Dendritic cell treated with granulocyte-macrophage colony-stimulating factor and Interleukin-4, amounts not matched to agents 40 ng/mL and 50 ng/mL, for 4 days (primary cell): ENCODE measurements around the gene ABCG4.
A peak's percentile ranks its signal among the peaks of the same experiment; 100 is the strongest.
"Not testable (repeated sequence)": the region's sequence is repeated elsewhere in the genome, so short reads cannot be mapped to it uniquely, and the experiment has no call there.

Source experiments
- H3K27ac Mint-ChIP-seq: one replicate; pipeline ENCODE4 v1.8.0; 2022; ENCODE audit warnings: mild to moderate bottlenecking, mixed read lengths
- H3K27me3 Mint-ChIP-seq: one replicate; pipeline ENCODE4 v1.8.0; 2022; ENCODE audit warnings: mild to moderate bottlenecking, mixed read lengths
- H3K36me3 Mint-ChIP-seq: one replicate; pipeline ENCODE4 v1.8.0; 2022; ENCODE audit warnings: low read depth, mixed read lengths
- H3K4me1 Mint-ChIP-seq: one replicate; pipeline ENCODE4 v1.8.0; 2022; ENCODE audit warnings: low read depth, mixed read lengths
- H3K4me3 Mint-ChIP-seq: one replicate; pipeline ENCODE4 v1.8.0; 2022; ENCODE audit warnings: mild to moderate bottlenecking, moderate library complexity, mixed read lengths
- H3K9me3 Mint-ChIP-seq: one replicate; pipeline ENCODE4 v1.8.0; 2022; ENCODE audit warnings: mixed read lengths
- intact Hi-C: fragments of 100-400 bp; cut with micrococcal nuclease; formaldehyde crosslinking; loops from one replicate; pipeline ENCODE4 v1.15.0; 2022

ABCG4 gene

GRCh38 chr11:119149018-119149785 lies at the start of gene ABCG4:
TSS of gene ABCG4 (plus strand) at chr11:119149052. CDS start at chr11:119149966, 914 bp downstream.
- Mint-ChIP-seq H3K27me3 (peaks cover 75% of the 10 kb centered on the region), H3K9me3 (no peaks in the 10 kb centered on the region), H3K36me3 (no peaks in the 10 kb centered on the region), H3K4me1 (peaks cover 42% of the 10 kb centered on the region), H3K4me3 (peak within 1 kb of the TSS; percentile 72), H3K27ac (no peak within 1 kb of the TSS)
- intact Hi-C loops, result loop anchor here (5.0 kb wide), 1 partner anchor 48 kb away; no protein-coding TSS in a partner anchor

GRCh38 chr11:119099711-119100110 lies 49.1 kb upstream of the ABCG4 start:
- H3K36me3 Mint-ChIP-seq, result peaks cover 52% of the 10 kb centered on the region
- H3K9me3 Mint-ChIP-seq, result no peaks in the 10 kb centered on the region
- intact Hi-C loops, result no loop called here
- H3K4me1 Mint-ChIP-seq, result peaks cover 54% of the 10 kb centered on the region
- H3K27me3 Mint-ChIP-seq, result no peaks in the 10 kb centered on the region
- peak overlapping the region; percentile 37 for H3K27ac Mint-ChIP-seq
- H3K4me3 Mint-ChIP-seq, result no peak overlapping the region

GRCh38 chr11:119100246-119100970 lies 48.4 kb upstream of the ABCG4 start:
- Mint-ChIP-seq H3K4me1 (peaks cover 61% of the 10 kb centered on the region), H3K36me3 (peaks cover 45% of the 10 kb centered on the region), H3K27me3 (no peaks in the 10 kb centered on the region), H3K9me3 (no peaks in the 10 kb centered on the region), H3K4me3 (peak overlapping the region; percentile 94), H3K27ac (peak overlapping the region; percentile 90)
- intact Hi-C loops, result no loop called here

GRCh38 chr11:119100994-119101758 lies 47.7 kb upstream of the ABCG4 start:
- Mint-ChIP-seq H3K4me3 (peak overlapping the region; percentile 94), H3K27me3 (no peaks in the 10 kb centered on the region), H3K4me1 (peaks cover 63% of the 10 kb centered on the region), H3K36me3 (peaks cover 45% of the 10 kb centered on the region), H3K9me3 (no peaks in the 10 kb centered on the region), H3K27ac (peak overlapping the region; percentile 90)
- intact Hi-C loops, result no loop called here

GRCh38 chr11:119101759-119102423 lies 47.0 kb upstream of the ABCG4 start, which contains the start of gene DPAGT1:
TSS of gene DPAGT1 (minus strand) at chr11:119101853. CDS start at chr11:119101655, 198 bp downstream.
- Mint-ChIP-seq H3K36me3 (peaks cover 42% of the 10 kb centered on the region), H3K27me3 (no peaks in the 10 kb centered on the region), H3K27ac (peak within 1 kb of the TSS; percentile 90), H3K9me3 (no peaks in the 10 kb centered on the region), H3K4me1 (peaks cover 64% of the 10 kb centered on the region), H3K4me3 (peak within 1 kb of the TSS; percentile 94)
- intact Hi-C loops, result loop anchor here (2.0 kb wide), 1 partner anchor 83 kb away; the partner anchor contains the start of genes RPS25 and TRAPPC4

- H3K27me3 Mint-ChIP-seq, H3K9me3 Mint-ChIP-seq: not testable (repeated sequence)
- Mint-ChIP-seq H3K4me1 (peaks cover 67% of the 10 kb centered on the region), H3K36me3 (peaks cover 39% of the 10 kb centered on the region), H3K4me3 (peak overlapping the region; percentile 94), H3K27ac (peak overlapping the region; percentile 90)
- intact Hi-C loops, result loop anchor here (2.0 kb wide), 1 partner anchor 84 kb away; the partner anchor contains the start of genes RPS25 and TRAPPC4
Measured at GRCh38 chr11:119103161-119103664, 45.6 kb upstream of the ABCG4 start.

GRCh38 chr11:119103793-119104192 lies 45.1 kb upstream of the ABCG4 start:
- Mint-ChIP-seq H3K4me3 (no peak overlapping the region), H3K4me1 (peaks cover 71% of the 10 kb centered on the region), H3K36me3 (peaks cover 39% of the 10 kb centered on the region), H3K27me3 (no peaks in the 10 kb centered on the region), H3K27ac (peak overlapping the region; percentile 90), H3K9me3 (no peaks in the 10 kb centered on the region)
- intact Hi-C loops, result loop anchor here (2.0 kb wide), 1 partner anchor 85 kb away; the partner anchor contains the start of genes RPS25 and TRAPPC4

- intact Hi-C loops, result loop anchor here (2.0 to 5.0 kb wide), 2 partner anchors 14 to 100 kb away; partner anchors contain the start of genes CBL and HINFP
- H3K36me3 Mint-ChIP-seq, result peaks cover 54% of the 10 kb centered on the region
- peak within 1 kb of the TSS; percentile 96 for H3K4me3 Mint-ChIP-seq
- no peaks in the 10 kb centered on the region for H3K9me3 Mint-ChIP-seq
- H3K27ac Mint-ChIP-seq, result peak within 1 kb of the TSS; percentile 97
- H3K27me3 Mint-ChIP-seq, result no peaks in the 10 kb centered on the region
- H3K4me1 Mint-ChIP-seq, result peaks cover 78% of the 10 kb centered on the region
Measured at GRCh38 chr11:119106564-119107537, 42.0 kb upstream of the ABCG4 start, which contains the start of gene C2CD2L. TSS of gene C2CD2L (plus strand) at chr11:119107344. CDS start at chr11:119107742, 398 bp downstream.

GRCh38 chr11:119107538-119108145 lies 41.2 kb upstream of the ABCG4 start:
- peak overlapping the region; percentile 97 for H3K27ac Mint-ChIP-seq
- peak overlapping the region; percentile 96 for H3K4me3 Mint-ChIP-seq
- H3K4me1 Mint-ChIP-seq, result peaks cover 77% of the 10 kb centered on the region
- no peaks in the 10 kb centered on the region for H3K27me3 Mint-ChIP-seq
- H3K36me3 Mint-ChIP-seq, result peaks cover 55% of the 10 kb centered on the region
- intact Hi-C loops, result loop anchor here (1.0 to 5.0 kb wide), 3 partner anchors 9 to 100 kb away; partner anchors contain the start of genes CBL and HINFP
- no peaks in the 10 kb centered on the region for H3K9me3 Mint-ChIP-seq

- intact Hi-C loops, result loop anchor here (1.0 to 5.0 kb wide), 2 partner anchors 8 to 99 kb away; partner anchors contain the start of gene CBL
- Mint-ChIP-seq H3K27me3 (no peaks in the 10 kb centered on the region), H3K36me3 (peaks cover 62% of the 10 kb centered on the region), H3K27ac (peak overlapping the region; percentile 97), H3K4me3 (peak overlapping the region; percentile 96), H3K4me1 (peaks cover 78% of the 10 kb centered on the region), H3K9me3 (no peaks in the 10 kb centered on the region)
Measured at GRCh38 chr11:119108146-119108856, 40.6 kb upstream of the ABCG4 start.

- H3K4me3 Mint-ChIP-seq, result peak overlapping the region; percentile 96
- H3K4me1 Mint-ChIP-seq, result peaks cover 77% of the 10 kb centered on the region
- H3K9me3 Mint-ChIP-seq, result no peaks in the 10 kb centered on the region
- intact Hi-C loops, result loop anchor here (1.0 to 5.0 kb wide), 2 partner anchors 7 to 98 kb away; partner anchors contain the start of gene CBL
- peaks cover 67% of the 10 kb centered on the region for H3K36me3 Mint-ChIP-seq
- no peaks in the 10 kb centered on the region for H3K27me3 Mint-ChIP-seq
- peak overlapping the region; percentile 97 for H3K27ac Mint-ChIP-seq
Measured at GRCh38 chr11:119108857-119109221, 40.0 kb upstream of the ABCG4 start.
